HG02588 (cell line): ENCODE results near the gene DENND2A.
"Not testable (repeated sequence)": the region's sequence is repeated elsewhere in the genome, so short reads cannot be mapped to it uniquely, and the experiment has no call there.

Experiments used
- ATAC-seq: cut with Tn5 transposase; IDR thresholded peaks from one replicate; pipeline ENCODE4 v1.9.1; 2021; ENCODE audit warnings: mild to moderate bottlenecking, moderate library complexity; ENCODE audit not compliant: unreplicated experiment

The DENND2A gene, protein sequence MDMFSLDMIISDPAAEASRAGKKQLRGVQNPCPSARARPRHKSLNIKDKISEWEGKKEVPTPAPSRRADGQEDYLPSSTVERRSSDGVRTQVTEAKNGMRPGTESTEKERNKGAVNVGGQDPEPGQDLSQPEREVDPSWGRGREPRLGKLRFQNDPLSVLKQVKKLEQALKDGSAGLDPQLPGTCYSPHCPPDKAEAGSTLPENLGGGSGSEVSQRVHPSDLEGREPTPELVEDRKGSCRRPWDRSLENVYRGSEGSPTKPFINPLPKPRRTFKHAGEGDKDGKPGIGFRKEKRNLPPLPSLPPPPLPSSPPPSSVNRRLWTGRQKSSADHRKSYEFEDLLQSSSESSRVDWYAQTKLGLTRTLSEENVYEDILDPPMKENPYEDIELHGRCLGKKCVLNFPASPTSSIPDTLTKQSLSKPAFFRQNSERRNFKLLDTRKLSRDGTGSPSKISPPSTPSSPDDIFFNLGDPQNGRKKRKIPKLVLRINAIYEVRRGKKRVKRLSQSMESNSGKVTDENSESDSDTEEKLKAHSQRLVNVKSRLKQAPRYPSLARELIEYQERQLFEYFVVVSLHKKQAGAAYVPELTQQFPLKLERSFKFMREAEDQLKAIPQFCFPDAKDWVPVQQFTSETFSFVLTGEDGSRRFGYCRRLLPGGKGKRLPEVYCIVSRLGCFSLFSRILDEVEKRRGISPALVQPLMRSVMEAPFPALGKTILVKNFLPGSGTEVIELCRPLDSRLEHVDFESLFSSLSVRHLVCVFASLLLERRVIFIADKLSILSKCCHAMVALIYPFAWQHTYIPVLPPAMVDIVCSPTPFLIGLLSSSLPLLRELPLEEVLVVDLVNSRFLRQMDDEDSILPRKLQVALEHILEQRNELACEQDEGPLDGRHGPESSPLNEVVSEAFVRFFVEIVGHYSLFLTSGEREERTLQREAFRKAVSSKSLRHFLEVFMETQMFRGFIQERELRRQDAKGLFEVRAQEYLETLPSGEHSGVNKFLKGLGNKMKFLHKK

DNA sequence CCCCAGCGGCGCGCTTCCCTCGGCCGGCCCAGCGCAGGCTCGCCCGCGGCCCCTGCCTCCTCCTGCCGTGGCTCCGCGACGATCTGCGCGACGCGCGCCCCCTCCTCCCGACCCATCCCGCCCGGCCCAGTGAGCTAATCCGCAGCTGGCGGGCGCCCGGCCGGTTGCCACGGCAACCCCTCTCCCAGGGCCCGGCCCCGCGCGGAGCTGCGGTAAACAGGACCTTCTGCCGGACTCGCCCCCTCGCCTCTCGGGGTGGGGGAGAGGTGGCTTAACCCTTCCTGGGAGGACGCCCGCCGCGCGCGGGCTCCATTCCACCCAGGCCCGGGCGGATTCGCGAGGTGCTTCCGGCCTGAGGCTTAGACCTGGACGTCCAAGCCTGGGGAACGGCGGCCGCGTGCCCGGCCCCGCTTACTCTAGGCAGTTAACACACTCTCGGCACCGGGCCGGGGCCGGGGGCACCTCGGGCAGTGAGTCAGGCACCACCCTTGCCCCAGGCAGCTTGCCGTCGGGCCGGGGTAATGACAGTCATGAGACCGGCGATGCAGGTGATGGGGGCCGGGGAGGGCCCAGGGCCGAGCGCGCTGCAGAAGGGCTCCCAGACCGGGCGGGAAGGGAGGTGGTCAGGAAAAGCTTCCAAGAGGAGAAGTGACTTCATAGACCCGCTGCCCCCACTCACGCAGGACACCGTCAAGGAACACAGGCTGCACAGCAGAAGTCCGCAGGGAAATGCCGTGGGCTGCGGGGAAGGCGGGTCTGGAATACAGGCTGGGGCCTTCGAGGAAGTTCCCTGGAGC lies at the start of gene DENND2A:
TSS of gene DENND2A (minus strand) at position 87 of the 797 bp plus-strand sequence. CDS start 38,416 bp downstream, outside the sequence.
- ATAC-seq: no peak

DNA sequence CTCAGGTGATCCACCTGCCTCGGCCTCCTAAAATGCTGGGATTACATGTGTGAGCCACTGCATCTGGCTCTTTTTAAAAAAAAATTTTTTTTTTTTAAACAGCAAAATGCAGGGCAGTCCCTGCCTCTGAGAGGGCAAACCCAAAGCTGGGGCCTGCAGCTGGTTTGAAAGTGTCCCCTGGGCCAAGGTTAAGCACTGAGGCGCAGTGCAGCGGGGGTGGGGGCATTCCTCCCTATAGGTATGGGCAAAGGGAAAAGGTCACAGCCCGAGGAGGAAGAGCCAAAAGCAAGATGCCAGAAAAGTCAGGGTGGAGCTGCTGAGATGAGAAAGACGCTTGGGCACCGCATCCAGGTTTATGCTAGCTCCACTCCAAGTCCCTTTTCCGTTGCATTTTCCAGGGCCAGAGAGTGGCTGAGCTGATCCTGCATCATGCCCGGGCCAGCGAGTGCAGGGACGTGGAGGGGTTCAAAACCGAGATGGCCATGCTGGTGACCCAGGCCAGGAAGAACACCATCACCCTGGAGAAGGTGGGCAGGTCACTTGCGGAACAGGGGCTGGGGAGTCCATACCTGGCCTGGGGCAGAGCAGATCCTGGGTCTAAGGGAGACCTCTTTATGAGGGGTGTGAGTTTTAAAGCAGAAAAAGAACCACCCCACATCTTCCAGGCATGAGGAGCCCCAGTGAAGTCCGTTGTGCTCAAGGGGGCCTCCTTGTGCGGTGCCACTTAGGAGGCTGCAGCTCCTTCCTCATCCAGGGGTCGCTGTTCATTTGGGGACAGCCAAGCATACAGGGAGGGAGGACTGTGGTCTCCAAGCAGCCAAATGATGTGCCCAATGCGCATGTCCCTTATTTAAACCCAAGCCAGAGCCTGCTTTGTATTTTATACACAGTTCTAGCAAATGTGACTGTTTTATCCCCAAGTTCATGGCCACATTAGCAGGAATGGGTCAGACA lies 48.9 kb upstream of the DENND2A start:
- no peak for ATAC-seq

DNA sequence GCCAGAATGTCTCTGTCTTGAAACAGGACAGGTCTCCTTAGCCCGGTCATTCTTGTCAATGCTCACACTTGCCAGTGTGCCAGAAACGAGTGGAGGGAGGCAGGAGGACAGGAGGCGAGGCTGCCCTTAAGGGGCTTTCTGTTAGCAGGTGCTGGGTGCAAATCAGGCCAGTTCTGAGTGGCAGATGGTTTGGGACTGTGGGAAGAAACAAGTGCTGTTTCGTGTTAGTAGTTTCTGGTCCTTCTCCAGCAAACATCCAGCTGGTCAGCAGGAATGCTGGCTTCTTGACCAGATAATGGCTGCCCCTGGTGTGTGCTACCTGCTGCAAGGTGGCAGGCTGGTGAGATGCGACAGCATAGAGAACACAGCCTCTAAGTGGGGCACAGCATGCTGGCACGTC lies 47.7 kb upstream of the DENND2A start:
- ATAC-seq: no peak

DNA sequence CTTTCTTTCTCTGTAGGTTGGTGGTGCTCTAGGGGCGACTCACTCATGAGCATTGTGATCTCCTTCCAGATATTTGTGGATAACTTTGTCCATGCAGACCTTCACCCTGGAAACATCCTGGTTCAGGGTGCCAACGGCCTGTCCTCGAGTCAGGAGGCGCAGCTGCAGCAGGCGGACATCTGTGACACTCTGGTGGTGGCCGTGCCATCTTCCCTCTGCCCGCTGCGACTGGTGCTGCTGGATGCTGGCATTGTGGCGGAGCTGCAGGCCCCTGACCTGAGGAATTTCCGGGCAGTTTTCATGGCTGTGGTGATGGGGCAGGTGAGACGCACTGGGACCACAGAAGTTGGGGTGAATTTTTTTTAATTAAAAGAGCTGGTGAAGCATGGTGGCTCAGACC lies 46.3 kb upstream of the DENND2A start:
- no peak for ATAC-seq

DNA sequence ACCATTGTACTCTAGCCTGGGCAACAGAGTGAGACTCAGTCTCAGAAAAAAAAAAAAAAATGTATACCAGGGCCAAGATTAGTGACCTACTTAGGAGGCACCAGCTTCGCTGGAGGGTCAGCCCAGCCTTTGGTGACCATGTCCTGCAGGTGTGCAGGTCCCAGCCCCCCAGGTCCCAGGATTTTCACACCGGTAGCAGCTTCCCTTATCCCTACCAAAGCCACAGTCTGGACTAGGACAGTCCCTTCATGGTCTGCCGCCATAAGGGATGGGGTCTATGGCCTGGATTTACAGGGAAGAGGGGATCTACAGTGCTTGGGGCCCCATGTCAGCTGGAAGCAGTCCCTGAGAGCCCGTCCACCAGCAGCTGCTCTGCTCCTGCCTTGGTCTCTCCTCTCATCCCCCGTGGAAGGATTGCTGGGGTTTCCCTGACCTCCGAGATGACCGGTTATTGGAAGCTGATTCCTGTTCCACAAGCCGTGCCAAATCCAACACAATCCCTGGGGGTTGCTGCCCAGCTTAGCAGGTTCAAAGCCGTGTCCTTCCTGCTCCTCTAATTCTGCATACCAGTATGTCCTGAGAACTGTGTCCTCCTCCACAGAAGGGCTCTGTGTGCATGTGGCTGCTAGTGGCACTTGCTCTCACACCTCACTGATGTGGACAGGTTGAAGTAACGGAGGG lies 44.9 kb upstream of the DENND2A start:
- ATAC-seq: no peak

DNA sequence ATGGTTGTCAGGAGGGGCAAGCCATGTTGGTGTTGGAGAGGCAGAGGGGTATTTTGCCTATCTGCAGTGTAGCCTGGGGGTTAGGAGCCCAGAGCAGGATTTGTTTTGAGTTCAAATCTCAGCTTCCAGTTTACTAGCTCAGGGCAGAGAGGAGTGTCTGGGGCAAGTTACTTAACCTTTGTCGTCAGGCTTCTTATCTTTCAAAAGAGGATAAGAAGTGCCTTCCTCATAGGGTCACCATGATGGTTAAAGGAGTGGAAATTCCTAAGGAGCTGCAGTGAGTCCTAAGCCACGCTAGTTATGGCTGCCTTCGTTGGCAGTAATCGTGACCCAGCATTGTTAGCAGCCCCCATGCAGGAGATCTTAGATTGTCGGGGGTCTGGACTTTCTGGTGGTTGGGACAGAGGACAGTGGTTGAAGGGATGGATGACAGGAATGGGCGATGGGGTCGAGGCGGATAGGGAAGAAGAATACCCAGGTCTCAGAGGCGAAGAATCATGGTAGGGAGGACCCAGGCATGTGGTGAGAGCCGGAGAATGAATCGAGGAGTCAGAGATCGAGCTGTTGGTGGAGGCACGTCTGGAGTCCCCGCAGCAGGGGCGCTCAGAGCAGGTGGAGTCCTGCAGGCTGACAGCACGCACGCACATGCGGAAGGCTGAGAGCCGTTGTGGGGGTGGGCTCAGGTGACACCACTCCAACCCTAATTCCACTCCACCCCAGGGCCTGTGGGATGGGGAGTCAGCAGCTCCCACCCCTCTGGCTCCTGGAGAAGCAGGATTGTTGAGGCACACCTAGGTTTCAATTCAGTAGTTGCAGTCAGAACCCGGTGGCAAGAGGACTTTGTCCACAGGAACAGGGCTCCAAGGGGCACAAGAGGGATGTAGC lies 43.7 kb upstream of the DENND2A start:
- ATAC-seq: no peak

DNA sequence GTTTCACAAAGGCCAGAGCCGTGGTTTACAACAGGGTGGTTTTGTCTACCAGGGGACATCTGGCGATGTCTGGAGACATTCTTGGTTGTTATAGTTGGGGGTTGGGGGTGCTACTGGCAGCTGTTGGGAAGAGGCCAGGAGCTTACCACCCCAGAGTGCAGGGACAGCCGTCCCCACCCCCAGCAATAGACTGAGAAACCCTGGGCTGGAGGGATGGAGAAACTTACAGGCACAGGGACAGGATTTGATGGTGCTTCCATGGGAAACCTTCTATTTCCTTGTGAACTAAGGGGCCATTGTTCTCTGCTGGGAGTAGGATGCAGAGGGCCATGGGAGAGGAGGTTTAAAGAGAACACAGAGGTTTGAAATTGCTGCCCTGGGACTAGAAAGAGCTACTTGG lies 43.0 kb upstream of the DENND2A start:
- no peak for ATAC-seq

DNA sequence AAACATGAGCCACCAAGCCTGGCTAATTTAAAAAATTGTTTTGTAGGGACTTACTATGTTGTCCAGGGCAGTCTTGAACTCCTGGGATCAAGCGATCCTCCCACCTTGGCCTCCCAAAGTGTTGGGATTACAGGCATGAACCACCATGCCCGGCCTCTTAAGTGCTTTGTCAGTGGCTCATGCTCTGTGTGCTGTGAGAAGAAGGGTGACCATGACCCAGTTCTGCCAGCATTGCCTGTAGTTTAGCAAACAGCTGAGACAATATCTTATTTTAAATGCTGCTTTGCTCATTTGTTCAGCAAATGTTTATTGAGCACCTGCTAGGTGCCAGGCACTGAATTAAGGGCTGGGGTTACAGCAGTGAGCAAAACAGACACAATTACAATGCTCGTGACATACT lies 41.2 kb upstream of the DENND2A start:
- no peak for ATAC-seq

DNA sequence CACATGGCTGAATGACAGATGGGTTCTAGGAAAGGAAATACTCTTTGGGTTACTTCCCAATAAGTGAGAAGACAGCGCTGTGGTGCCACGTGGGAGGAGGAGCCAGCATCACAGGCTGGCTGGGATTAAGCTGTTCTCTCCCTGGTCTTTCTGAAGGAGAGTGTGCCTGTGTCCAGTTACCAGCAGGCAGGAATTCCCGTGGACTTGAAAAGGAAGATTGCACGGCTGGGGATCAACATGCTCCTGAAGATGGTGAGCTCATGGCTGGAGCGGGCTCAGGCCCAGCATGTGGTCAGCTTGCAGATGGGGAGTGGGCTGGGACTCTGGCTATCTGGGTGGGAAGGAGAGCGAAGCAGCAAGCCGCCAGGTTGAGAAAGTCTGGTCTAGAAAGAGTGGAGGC lies 40.3 kb upstream of the DENND2A start:
- ATAC-seq: no peak

DNA sequence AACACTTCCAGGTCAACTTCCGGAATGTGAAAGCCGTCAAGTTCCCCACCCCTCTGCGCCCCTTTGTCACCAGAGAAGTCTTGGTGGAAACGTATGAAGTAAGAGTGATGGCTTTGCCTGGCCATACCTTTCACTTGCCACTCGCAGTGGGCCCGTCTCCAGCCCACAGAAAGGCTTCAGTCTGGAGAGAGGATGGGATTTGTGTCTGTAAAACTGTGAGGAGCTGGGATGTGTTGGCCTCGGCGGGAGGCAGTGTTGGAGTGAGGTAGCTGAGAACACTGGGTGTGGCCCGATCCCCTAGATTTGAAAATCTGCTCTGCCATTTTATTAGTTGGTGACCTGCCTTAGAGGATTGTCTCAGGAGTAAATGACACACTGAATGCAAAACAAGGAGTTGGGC lies 38.6 kb upstream of the DENND2A start:
- ATAC-seq: no peak

DNA sequence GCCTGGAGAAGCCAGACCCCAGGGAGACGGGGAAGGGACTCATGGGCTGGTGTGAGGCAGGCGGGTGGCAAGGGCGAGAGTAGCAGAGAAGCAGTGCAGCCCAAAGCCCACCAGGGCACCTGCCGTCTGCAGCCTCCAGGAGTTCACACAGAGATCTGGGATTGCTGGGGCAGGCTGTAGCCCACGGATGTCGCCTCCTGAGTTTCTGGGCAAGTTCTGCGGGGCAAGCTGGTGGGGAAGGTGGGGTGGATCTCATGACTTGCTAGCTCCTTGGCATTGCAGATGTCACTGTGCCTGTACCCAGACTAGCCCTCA lies 38.2 kb upstream of the DENND2A start:
- ATAC-seq: no peak

DNA sequence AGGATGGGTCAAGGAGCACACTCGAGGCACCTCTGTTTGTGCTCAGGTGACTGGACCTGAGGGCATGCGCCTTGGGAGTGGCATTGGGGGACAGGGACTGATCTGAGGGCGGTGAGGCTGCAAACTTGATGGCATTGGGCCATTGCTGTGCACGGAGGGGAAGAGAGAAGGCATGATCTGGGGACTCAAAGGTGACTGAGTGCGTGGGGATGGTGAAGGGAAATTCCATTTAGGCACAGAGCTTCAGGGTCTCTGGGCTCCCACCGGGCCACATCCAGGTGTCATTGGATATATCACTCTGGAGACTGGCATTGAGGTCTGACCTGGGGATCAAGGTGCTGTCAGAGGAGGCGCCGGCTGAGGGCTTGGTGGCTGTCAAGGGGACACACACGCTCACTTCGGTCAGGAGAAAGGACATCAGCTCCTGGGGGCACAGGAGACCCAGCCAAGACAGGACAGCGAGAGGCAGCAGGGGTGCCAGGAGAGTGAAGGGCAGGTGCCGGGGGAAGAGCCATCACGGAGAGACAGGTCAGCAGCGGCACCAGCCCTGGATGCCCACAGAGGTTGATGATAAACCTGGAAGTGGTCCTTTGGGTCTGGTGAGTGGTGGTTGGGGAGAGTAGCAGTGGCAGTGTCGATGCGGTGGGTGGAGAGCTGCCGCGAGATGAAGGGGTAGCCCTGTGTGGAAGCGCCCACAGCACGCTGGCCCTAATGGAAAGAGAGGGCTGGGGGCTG lies 37.6 kb upstream of the DENND2A start:
- no peak for ATAC-seq

DNA sequence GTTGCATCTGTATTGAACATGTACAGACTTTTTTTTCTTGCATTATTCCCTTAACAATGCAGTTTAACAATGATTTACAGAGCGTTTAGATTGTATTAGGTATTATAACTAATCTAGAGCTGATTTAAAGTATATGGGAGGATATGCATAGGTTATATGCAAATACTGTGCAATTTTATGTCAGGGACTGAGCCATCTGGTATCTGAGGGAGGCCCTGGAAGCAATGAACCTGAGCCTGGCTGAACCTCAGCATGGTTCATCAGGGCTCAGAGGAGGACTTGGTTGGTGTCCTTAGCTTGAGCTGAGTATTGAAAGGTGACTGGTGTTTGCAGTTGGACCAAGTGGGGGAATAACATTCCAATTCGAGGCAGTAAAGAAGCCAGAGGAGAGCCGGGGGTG lies 36.9 kb upstream of the DENND2A start:
- ATAC-seq: no peak

DNA sequence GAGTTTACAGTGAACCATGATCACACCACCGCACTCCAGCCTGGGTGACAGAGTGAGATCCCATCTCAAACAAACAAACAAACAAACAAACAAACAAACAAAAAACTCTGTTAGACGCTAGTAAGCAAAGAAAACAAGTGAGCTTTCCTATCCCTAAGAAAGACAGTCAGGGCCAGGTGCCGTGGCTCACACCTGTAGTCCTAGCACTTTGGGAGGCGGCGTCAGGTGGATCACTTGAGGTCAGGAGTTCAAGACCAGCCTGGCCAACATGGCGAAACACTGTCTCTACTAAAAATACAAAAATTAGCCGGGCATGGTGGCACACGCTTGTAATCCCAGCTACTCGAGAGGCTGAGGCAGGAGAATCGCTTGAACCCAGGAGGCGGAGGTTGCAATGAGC lies 36.3 kb upstream of the DENND2A start:
- ATAC-seq: not testable (repeated sequence)

DNA sequence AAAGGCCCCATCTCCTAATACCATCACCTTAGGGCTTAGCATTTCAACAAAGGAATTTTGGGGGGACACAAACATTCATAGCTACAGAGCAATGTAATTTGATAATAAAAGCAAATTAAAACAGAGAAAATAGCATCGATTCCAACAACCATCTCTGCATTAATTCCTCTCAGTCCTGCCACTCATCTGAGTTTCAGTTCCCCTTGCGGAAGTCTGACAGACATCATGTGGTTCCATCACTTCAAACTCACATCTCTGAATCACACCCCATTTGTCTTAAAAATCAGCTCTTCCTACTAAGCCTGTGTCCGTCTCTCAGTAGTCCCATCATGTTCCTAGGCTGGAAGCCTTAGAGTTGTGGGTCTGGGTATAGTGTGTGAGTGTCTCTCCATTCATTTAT lies 35.7 kb upstream of the DENND2A start:
- ATAC-seq: peak; percentile 37

DNA sequence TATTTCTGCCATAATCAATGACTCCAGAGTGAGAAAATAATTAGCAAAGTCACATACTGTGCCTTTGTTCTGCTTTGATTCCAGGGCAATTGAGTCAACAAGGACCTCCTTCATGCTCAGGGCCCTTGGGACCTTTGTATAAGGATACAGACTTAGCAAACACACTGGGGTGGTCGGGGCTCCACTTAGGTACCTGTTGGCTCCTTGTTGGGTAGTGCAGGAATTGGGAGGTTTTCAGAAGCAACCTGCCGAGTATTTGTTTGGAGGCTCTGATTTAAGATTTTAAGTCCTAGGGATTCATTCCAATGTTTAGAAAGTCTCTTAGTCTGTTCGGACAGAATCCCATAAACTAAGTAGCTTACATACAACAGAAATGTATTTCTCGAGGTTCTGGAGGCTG lies 35.1 kb upstream of the DENND2A start:
- ATAC-seq: no peak

DNA sequence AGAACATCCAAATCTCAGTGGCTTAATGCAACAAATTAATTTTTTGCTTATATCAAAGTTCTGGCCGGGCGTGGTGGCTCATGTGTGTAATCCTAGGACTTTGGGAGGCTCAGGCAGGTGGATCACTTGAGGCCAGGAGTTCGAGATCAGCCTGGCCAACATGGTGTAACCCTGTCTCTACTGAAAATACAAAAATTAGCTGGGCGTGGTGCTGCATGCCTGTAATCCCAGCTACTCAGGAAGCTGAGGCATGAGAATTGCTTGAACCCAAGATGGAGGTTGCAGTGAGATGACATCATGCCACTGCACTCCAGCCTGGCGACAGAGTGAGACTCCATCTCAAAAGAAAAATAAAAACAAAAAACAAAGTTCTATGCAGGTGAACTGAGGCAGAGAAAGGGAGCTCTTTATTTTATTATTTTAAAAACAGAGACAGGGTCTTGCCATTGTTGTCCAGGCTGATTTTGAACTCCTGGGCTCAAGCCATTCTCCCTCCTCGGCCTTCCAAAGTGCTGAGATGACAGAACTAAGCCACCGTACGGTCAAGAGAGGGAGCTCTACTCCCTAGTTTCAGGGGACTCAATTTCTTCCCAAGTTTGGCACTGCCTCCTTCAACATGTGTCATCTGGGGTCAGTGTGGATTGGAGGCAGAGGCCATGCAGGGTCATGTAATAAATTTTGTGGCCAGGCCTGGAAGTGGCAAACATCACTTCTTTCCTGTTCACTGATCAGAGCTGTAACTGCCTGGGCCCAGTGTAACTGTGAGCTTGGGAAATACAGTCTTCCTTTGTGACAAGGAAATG lies 34.5 kb upstream of the DENND2A start:
- ATAC-seq: no peak
